ENCODE data around the gene NR2C2AP. TPM values are rescaled to one million over a fixed set of nuclear protein-coding genes. Genes with fewer than 3 reads are reported as not detected.

Gene NR2C2AP
- total and polyA plus RNA-seq, 2 of the 13 experiments (the other 11 are each of a cell fraction or from before 2014, with no cell fraction given) = 12.2 to 26.8 TPM

- H3K4me2 ChIP-seq (ENCODE audit: low read depth, low read length) = no peak overlapping the region
- ChIA-PET CTCF (ENCODE audit: low intra/inter-chr PET ratio, low total read pairs) (no interaction called here), POLR2A (no interaction called here)
- DNase-seq (ENCODE audit: low spot score) = no peak
- peaks cover 6 to 48% of the 10 kb centered on the region in 2 experiments for H3K27me3 ChIP-seq (ENCODE audit: control insufficient read depth in 1 of 2, insufficient read depth in 2 of 2, low read length in 2 of 2)
- no peaks in the 10 kb centered on the region for H3K36me3 ChIP-seq (replicated peaks in 1 of 2; ENCODE audit: control insufficient read depth in 1 of 2, insufficient read depth in 2 of 2, low read length in 2 of 2)
- WGBS (ENCODE audit: low lambda C conversion rate) = 23% methylated on average over 6 of the region's 10 CpGs
- TF ChIP-seq MED1 (CRISPR knock-in tag; IDR thresholded peaks at IDR 0.05) (no peak), CSRNP2 (CRISPR knock-in tag; conservative IDR thresholded peaks at IDR 0.05; ENCODE audit: low read depth) (no peak), ZBTB25 (CRISPR knock-in tag; IDR thresholded peaks at IDR 0.05) (no peak), PLSCR1 (CRISPR knock-in tag; IDR thresholded peaks at IDR 0.05; ENCODE audit: borderline replicate concordance) (no peak), MEIS1 (CRISPR knock-in tag; IDR thresholded peaks at IDR 0.05; ENCODE audit: borderline replicate concordance) (no peak), CBFB (CRISPR knock-in tag; IDR thresholded peaks at IDR 0.05) (no peak), SP5 (CRISPR knock-in tag; IDR thresholded peaks at IDR 0.05; ENCODE audit: borderline replicate concordance, low read depth) (no peak), MIXL1 (CRISPR knock-in tag; IDR thresholded peaks at IDR 0.05) (no peak), HOXD1 (CRISPR knock-in tag; IDR thresholded peaks at IDR 0.05) (no peak), BRD4 (CRISPR knock-in tag; IDR thresholded peaks at IDR 0.05) (no peak), ZNF343 (CRISPR knock-in tag; IDR thresholded peaks at IDR 0.05) (no peak), ZNF362 (CRISPR knock-in tag; IDR thresholded peaks at IDR 0.05; ENCODE audit: borderline replicate concordance) (no peak), TEAD3 (CRISPR knock-in tag; optimal IDR thresholded peaks at IDR 0.05; ENCODE audit: borderline replicate concordance) (no peak), STAG1 (CRISPR knock-in tag; IDR thresholded peaks at IDR 0.05) (no peak), BCL6 (CRISPR knock-in tag; IDR thresholded peaks at IDR 0.05) (no peak), SALL2 (CRISPR knock-in tag; IDR thresholded peaks at IDR 0.05) (no peak), CREB1 (IDR thresholded peaks at IDR 0.05) (no peak), CREB1 (CRISPR knock-in tag; IDR thresholded peaks at IDR 0.05) (no peak)
- no peak for FAIRE-seq
- H3K79me2 ChIP-seq (ENCODE audit: insufficient read depth, low read length) = no peaks in the 10 kb centered on the region
- H3K4me3 ChIP-seq (replicated peaks in 1 of 3; ENCODE audit: insufficient read depth in 1 of 3, low read depth in 2 of 3, low read length in 3 of 3) = no peak overlapping the region
- no peaks in the 10 kb centered on the region for H4K20me1 ChIP-seq (ENCODE audit: insufficient read depth, low read length)
- H2AFZ ChIP-seq (ENCODE audit: low read length) = no peak overlapping the region
- no peaks in the 10 kb centered on the region for H3K9me3 ChIP-seq (ENCODE audit: low read length)
- no TSS peak for BruUV-seq (replicated peaks)
- in situ Hi-C loops (cut with HindIII; ENCODE audit: extremely low pct_ligation_motif_present, low pct_unique_long_range_greater_than_20kb) (no loop called here), intact Hi-C loops (cut with micrococcal nuclease; ENCODE audit: unreplicated experiment) (loop anchor here (5.0 kb wide), 1 partner anchor 46 kb away; the partner anchor contains the start of gene TM6SF2)
- H3K9ac ChIP-seq (ENCODE audit: insufficient read depth, low read depth, low read length) = no peak overlapping the region
- no peak for ATAC-seq
- H3K4me1 ChIP-seq (ENCODE audit: insufficient read depth, low read length) = peaks cover 32% of the 10 kb centered on the region
- H3K27ac ChIP-seq (ENCODE audit: extremely low read length, insufficient read depth, low read length) = no peak overlapping the region
These were observed 23.4 kb upstream of the NR2C2AP start for GRCh38 chr19:19226663-19227062.

Data from HepG2 (cell line).